UCSD-AML1 (cell line): ENCODE results near the gene FGD5.

Source experiments
- DNase-seq: peaks from one replicate; lab custom pipeline; 2025; ENCODE audit not compliant: unreplicated experiment; lab: John Stamatoyannopoulos, UW

The FGD5 gene

GRCh38 chr3:14848906-14849305 lies 30.1 kb downstream of the FGD5 start:
- DNase-seq = no peak

GRCh38 chr3:14849638-14850230 lies 31.0 kb downstream of the FGD5 start:
- peak; percentile 47 for DNase-seq

- DNase-seq = no peak
Measured at GRCh38 chr3:14852058-14852594, 33.4 kb downstream of the FGD5 start.

- DNase-seq = no peak
Measured at GRCh38 chr3:14852717-14853116, 34.0 kb downstream of the FGD5 start.

- DNase-seq = no peak
Measured at GRCh38 chr3:14853271-14853951, 34.6 kb downstream of the FGD5 start.

- DNase-seq = no peak
Measured at GRCh38 chr3:14857506-14857905, 38.7 kb downstream of the FGD5 start.

- no peak for DNase-seq
Measured at GRCh38 chr3:14858105-14858504, 39.3 kb downstream of the FGD5 start.

- DNase-seq = no peak
Measured at GRCh38 chr3:14859880-14860279, 41.1 kb downstream of the FGD5 start.

- DNase-seq = no peak
Measured at GRCh38 chr3:14861031-14861430, 42.3 kb downstream of the FGD5 start.

- DNase-seq = no peak
Measured at GRCh38 chr3:14861446-14862302, 42.9 kb downstream of the FGD5 start.

- no peak for DNase-seq
Measured at GRCh38 chr3:14862303-14862660, 43.5 kb downstream of the FGD5 start.

GRCh38 chr3:14862661-14863230 lies 44.0 kb downstream of the FGD5 start:
- no peak for DNase-seq

GRCh38 chr3:14863333-14864100 lies 44.8 kb downstream of the FGD5 start:
- no peak for DNase-seq

GRCh38 chr3:14864131-14864530 lies 45.4 kb downstream of the FGD5 start:
- DNase-seq = no peak

- DNase-seq = no peak
Measured at GRCh38 chr3:14866627-14867026, 47.9 kb downstream of the FGD5 start.

- DNase-seq = no peak
Measured at GRCh38 chr3:14867936-14868570, 49.3 kb downstream of the FGD5 start.

GRCh38 chr3:14869917-14870782 lies 51.4 kb downstream of the FGD5 start:
- DNase-seq = no peak

- DNase-seq = no peak
Measured at GRCh38 chr3:14870783-14871060, 52.0 kb downstream of the FGD5 start.

- no peak for DNase-seq
Measured at GRCh38 chr3:14871456-14872200, 52.9 kb downstream of the FGD5 start.
